Thyroid gland (tissue), 4 donors: ENCODE measurements around the gene CYP2W1. TPM values are rescaled to one million over a fixed set of nuclear protein-coding genes. Genes with fewer than 3 reads are reported as not detected.

Experiments
- DNase-seq, 2 donors: peaks; one replicate each; pipeline ENCODE4 v3.0.0-alpha.2; 2019
- H3K27ac ChIP-seq, 3 donors: fragments of 200-600 bp; sonication (generic); 1 replicate in 2 of 3; 2 replicates in 1 of 3; pipeline ENCODE4 v1.5.1; 2016 to 2019; ENCODE audit warnings: mild to moderate bottlenecking in 1 of 3, moderate library complexity in 1 of 3
- H3K27me3 ChIP-seq: fragments of 200-600 bp; sonication (generic); one replicate; pipeline ENCODE4 v1.5.1; 2019
- H3K36me3 ChIP-seq, 2 donors: fragments of 200-600 bp; sonication (generic); one replicate each; pipeline ENCODE4 v1.5.1; 2016 to 2019
- H3K4me1 ChIP-seq, 2 donors: fragments of 200-600 bp; sonication (generic); one replicate each; pipeline ENCODE4 v1.5.1; 2017 to 2019
- H3K4me3 ChIP-seq, 3 donors: fragments of 200-600 bp; sonication (generic); replicated peaks in 1 of 3; 1 replicate in 2 of 3; 2 replicates in 1 of 3; pipeline ENCODE4 v1.5.1; 2016; ENCODE audit warnings: mild to moderate bottlenecking in 1 of 3
- H3K9me3 ChIP-seq: fragments of 200-600 bp; sonication (generic); one replicate; pipeline ENCODE4 v1.5.1; 2017
- POLR2A ChIP-seq, 2 donors: fragments of 450-650 bp; IDR thresholded peaks; one replicate each; pipeline ENCODE4 v1.6.1; 2017; ENCODE audit warnings: antibody characterized with exemption in 2 of 2, mild to moderate bottlenecking in 2 of 2, moderate library complexity in 1 of 2
- WGBS, 2 donors: methylation state at CpG; one replicate each; pipeline ENCODE4 v1.1.5; 2017; 5-methylcytosine and 5-hydroxymethylcytosine counted together
- intact Hi-C: fragments of 100-400 bp; cut with DNase I; formaldehyde crosslinking; loops from one replicate; pipeline ENCODE4 v1.15.1; 2023
- total RNA-seq, 4 donors: library from RNA; depleted of rRNA; stranded (reverse); fragments of >200 nt; gene quantifications; one replicate each; pipeline ENCODE4 v1.2.3, GENCODE V29; 2016
- TF ChIP-seq, protein P1 (sequence below), 6 experiments: fragments of 200-600 bp in 3 of 6; fragments of 450-650 bp in 3 of 6; sonication (generic) in 3 of 6; IDR thresholded peaks; one replicate each; pipeline ENCODE4 v1.5.1; 2016 to 2019; ENCODE audit warnings: antibody characterized with exemption in 6 of 6, mild to moderate bottlenecking in 2 of 6, inconsistent platforms in 1 of 6, moderate library complexity in 1 of 6

The CYP2W1 gene
- total RNA-seq, 4 donors from 2014 or later = not detected

DNA sequence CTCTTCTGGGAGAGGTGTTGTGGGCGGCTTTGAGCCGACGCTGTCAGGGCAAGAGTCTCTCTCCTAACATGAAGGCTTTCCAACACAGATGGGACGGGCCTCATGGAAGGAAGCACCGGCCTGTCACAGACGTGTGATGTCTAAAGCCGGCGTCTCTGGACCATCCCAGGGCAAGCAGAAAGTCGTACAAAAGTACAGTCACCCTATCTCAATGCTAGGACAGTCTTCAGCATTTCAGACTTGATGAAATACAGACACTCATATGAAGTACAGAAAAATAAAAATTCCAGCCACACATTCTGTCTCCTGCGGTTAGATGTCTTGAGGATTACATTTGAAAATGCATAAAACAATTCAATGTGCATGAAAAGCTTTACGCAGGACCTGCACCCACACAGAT is 30.6 kb downstream of the CYP2W1 start:
- DNase-seq = no peak
- intact Hi-C loops = no loop called here
- Histone ChIP-seq H3K4me1 (no peaks in the 10 kb centered on the region), H3K27me3 (no peaks in the 10 kb centered on the region), H3K36me3 (peaks cover 0 to 5% of the 10 kb centered on the region in 2 donors), H3K27ac (no peak overlapping the region), H3K4me3 (no peak overlapping the region), H3K9me3 (no peaks in the 10 kb centered on the region)
- 79 to 84% methylated on average over 10 to 11 of the region's 11 CpGs for WGBS, 2 donors
- TF ChIP-seq POLR2A (IDR thresholded peaks at IDR 0.05) = no peak
- TF ChIP-seq, protein P1, sequence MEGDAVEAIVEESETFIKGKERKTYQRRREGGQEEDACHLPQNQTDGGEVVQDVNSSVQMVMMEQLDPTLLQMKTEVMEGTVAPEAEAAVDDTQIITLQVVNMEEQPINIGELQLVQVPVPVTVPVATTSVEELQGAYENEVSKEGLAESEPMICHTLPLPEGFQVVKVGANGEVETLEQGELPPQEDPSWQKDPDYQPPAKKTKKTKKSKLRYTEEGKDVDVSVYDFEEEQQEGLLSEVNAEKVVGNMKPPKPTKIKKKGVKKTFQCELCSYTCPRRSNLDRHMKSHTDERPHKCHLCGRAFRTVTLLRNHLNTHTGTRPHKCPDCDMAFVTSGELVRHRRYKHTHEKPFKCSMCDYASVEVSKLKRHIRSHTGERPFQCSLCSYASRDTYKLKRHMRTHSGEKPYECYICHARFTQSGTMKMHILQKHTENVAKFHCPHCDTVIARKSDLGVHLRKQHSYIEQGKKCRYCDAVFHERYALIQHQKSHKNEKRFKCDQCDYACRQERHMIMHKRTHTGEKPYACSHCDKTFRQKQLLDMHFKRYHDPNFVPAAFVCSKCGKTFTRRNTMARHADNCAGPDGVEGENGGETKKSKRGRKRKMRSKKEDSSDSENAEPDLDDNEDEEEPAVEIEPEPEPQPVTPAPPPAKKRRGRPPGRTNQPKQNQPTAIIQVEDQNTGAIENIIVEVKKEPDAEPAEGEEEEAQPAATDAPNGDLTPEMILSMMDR (IDR thresholded peaks at IDR 0.05) = no peak

GRCh38 chr7:1014681-1015080 is 31.7 kb downstream of the CYP2W1 start:
- Histone ChIP-seq H3K4me3 (no peak overlapping the region), H3K27ac (no peak overlapping the region), H3K36me3 (peaks cover 0 to 1% of the 10 kb centered on the region in 2 donors), H3K9me3 (no peaks in the 10 kb centered on the region), H3K27me3 (no peaks in the 10 kb centered on the region), H3K4me1 (no peaks in the 10 kb centered on the region)
- intact Hi-C loops = no loop called here
- 75 to 83% methylated on average over 16 to 20 of the region's 20 CpGs for WGBS, 2 donors
- no peak for TF ChIP-seq POLR2A (IDR thresholded peaks at IDR 0.05)
- TF ChIP-seq, protein P1 (IDR thresholded peaks at IDR 0.05) = no peak
- DNase-seq = peak in 1 of 2 donors; percentile 24

DNA sequence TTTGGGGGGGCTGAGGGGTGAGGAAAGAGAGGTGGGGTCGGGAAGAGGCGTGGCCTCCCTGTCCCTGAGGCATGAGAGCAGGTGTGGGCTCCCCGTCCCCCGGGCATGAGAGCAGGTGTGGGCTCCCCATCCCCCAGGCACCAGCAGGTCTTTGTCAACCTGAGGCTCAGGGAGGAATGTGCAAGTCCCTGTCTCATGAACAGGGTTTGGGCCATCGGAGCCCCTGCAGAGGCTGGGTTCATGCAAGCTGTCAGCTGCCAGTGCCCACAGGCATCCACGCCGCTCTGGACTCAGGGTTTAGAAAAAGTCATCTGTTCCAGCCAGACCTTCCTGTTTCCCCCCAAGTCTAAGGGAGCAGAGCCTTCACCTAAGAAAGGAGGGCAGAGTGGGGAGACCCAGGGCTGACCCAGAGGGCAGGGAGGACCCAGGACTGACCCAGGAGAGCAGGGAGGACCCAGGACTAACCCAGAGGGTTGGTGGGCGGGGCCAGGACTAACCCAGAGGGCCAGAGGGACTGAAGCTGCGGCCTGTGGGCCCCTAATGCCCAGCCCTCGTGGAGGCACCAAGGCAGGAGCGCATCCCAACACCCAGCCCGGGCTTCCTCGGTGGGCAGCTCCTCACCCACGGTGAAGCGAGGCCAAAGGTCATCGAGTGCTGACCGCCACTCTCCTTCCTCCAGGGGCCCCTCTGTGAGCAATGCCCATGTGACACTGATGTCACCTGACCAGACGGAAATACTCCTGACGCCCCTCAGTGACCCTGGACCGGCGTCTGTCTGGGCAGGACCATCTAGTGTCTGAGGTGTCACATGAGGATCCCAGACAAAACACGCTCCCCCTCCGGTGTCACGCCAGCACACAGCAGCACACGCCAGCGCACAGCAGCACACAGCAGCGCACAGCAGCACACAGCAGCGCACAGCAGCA is 32.5 kb downstream of the CYP2W1 start:
- no peaks in the 10 kb centered on the region for H3K27me3 ChIP-seq
- TF ChIP-seq POLR2A (IDR thresholded peaks at IDR 0.05) = no peak
- TF ChIP-seq, protein P1 (IDR thresholded peaks at IDR 0.05) = no peak
- no peaks in the 10 kb centered on the region for H3K9me3 ChIP-seq
- no peak overlapping the region for H3K4me3 ChIP-seq
- H3K27ac ChIP-seq = no peak overlapping the region
- H3K36me3 ChIP-seq = no peaks in the 10 kb centered on the region
- WGBS, 2 donors = 72 to 89% methylated on average over 12 to 14 of the region's 28 CpGs
- DNase-seq = no peak
- intact Hi-C loops = no loop called here
- H3K4me1 ChIP-seq = no peaks in the 10 kb centered on the region

GRCh38 chr7:1016577-1017531 is 33.9 kb downstream of the CYP2W1 start:
- Histone ChIP-seq H3K4me1 (no peaks in the 10 kb centered on the region), H3K4me3 (no peak overlapping the region), H3K27me3 (no peaks in the 10 kb centered on the region), H3K36me3 (no peaks in the 10 kb centered on the region), H3K27ac (no peak overlapping the region), H3K9me3 (no peaks in the 10 kb centered on the region)
- intact Hi-C loops = no loop called here
- TF ChIP-seq POLR2A (IDR thresholded peaks at IDR 0.05) = no peak
- TF ChIP-seq, protein P1 (IDR thresholded peaks at IDR 0.05) = no peak
- 94 to 96% methylated on average over 18 to 37 of the region's 51 CpGs for WGBS, 2 donors
- DNase-seq = no peak
